ENCODE measurements around the gene FKRP. TPM values are rescaled to one million over a fixed set of nuclear protein-coding genes. Genes with fewer than 3 reads are reported as not detected.

FKRP gene
- total and polyA plus RNA-seq, 2 of the 13 experiments (the other 11 are each of a cell fraction or from before 2014, with no cell fraction given): 7.3 to 9.8 TPM

- TF ChIP-seq, protein P1, sequence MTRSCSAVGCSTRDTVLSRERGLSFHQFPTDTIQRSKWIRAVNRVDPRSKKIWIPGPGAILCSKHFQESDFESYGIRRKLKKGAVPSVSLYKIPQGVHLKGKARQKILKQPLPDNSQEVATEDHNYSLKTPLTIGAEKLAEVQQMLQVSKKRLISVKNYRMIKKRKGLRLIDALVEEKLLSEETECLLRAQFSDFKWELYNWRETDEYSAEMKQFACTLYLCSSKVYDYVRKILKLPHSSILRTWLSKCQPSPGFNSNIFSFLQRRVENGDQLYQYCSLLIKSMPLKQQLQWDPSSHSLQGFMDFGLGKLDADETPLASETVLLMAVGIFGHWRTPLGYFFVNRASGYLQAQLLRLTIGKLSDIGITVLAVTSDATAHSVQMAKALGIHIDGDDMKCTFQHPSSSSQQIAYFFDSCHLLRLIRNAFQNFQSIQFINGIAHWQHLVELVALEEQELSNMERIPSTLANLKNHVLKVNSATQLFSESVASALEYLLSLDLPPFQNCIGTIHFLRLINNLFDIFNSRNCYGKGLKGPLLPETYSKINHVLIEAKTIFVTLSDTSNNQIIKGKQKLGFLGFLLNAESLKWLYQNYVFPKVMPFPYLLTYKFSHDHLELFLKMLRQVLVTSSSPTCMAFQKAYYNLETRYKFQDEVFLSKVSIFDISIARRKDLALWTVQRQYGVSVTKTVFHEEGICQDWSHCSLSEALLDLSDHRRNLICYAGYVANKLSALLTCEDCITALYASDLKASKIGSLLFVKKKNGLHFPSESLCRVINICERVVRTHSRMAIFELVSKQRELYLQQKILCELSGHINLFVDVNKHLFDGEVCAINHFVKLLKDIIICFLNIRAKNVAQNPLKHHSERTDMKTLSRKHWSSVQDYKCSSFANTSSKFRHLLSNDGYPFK (CRISPR knock-in tag; IDR thresholded peaks at IDR 0.05; ENCODE audit: borderline replicate concordance): peak; percentile 17; the same call in 1 of the 2 replicates
- TF ChIP-seq, protein P2, sequence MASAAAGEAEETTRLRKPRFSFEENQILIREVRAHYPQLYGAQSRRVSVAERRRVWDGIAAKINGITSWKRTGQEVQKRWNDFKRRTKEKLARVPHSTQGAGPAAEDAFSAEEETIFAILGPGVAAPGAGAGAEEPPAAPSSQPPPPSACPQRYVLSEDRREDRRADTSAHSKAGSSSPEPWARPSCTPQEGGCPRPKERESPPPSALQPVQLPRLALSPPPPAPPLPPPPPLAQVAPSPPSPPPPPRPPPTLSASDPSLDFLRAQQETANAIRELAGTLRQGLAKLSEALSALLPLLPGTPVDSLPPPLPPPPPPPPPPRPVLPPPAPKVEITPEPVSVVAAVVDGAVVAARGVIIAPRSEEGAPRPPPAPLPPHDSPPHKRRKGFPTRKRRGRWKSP (CRISPR knock-in tag; IDR thresholded peaks at IDR 0.05): peak; percentile 46; the same call in 1 of the 2 replicates
- 0 out of 2 replicates have a peak, but pooled peaks have one; percentile 53 for TF ChIP-seq ZSCAN30 (CRISPR knock-in tag; IDR thresholded peaks at IDR 0.05)
- TF ChIP-seq, protein P3, sequence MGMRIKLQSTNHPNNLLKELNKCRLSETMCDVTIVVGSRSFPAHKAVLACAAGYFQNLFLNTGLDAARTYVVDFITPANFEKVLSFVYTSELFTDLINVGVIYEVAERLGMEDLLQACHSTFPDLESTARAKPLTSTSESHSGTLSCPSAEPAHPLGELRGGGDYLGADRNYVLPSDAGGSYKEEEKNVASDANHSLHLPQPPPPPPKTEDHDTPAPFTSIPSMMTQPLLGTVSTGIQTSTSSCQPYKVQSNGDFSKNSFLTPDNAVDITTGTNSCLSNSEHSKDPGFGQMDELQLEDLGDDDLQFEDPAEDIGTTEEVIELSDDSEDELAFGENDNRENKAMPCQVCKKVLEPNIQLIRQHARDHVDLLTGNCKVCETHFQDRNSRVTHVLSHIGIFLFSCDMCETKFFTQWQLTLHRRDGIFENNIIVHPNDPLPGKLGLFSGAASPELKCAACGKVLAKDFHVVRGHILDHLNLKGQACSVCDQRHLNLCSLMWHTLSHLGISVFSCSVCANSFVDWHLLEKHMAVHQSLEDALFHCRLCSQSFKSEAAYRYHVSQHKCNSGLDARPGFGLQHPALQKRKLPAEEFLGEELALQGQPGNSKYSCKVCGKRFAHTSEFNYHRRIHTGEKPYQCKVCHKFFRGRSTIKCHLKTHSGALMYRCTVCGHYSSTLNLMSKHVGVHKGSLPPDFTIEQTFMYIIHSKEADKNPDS (CRISPR knock-in tag; IDR thresholded peaks at IDR 0.05): 0 out of 2 replicates have a peak, but pooled peaks have one; percentile 43
- TF ChIP-seq, protein P4, sequence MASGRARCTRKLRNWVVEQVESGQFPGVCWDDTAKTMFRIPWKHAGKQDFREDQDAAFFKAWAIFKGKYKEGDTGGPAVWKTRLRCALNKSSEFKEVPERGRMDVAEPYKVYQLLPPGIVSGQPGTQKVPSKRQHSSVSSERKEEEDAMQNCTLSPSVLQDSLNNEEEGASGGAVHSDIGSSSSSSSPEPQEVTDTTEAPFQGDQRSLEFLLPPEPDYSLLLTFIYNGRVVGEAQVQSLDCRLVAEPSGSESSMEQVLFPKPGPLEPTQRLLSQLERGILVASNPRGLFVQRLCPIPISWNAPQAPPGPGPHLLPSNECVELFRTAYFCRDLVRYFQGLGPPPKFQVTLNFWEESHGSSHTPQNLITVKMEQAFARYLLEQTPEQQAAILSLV (CRISPR knock-in tag; IDR thresholded peaks at IDR 0.05; ENCODE audit: borderline replicate concordance): peak; percentile 42; the same call in 1 of the 2 replicates
- TF ChIP-seq ZNF350 (CRISPR knock-in tag; IDR thresholded peaks at IDR 0.05; ENCODE audit: borderline replicate concordance, low read depth): no peak
- TF ChIP-seq ZNF484 (CRISPR knock-in tag; IDR thresholded peaks at IDR 0.05; ENCODE audit: borderline replicate concordance, low read depth): no peak
- TF ChIP-seq ZBTB42 (CRISPR knock-in tag; IDR thresholded peaks at IDR 0.05): no peak
- no peak for TF ChIP-seq PTBP1 (IDR thresholded peaks at IDR 0.05; ENCODE audit: low read depth, low read length, poor library complexity, severe bottlenecking)
- no peak for TF ChIP-seq ZHX1 (CRISPR knock-in tag; IDR thresholded peaks at IDR 0.05; ENCODE audit: low read depth)
- TF ChIP-seq ARNTL (CRISPR knock-in tag; IDR thresholded peaks at IDR 0.05): peak; percentile 59; the same call in 1 of the 2 replicates
- no peak for TF ChIP-seq DNMT3B (CRISPR knock-in tag; conservative IDR thresholded peaks at IDR 0.05)
- no peak for TF ChIP-seq PCBP2 (optimal IDR thresholded peaks at IDR 0.05; ENCODE audit: low read depth, low read length, poor library complexity, severe bottlenecking)
- TF ChIP-seq SNAI1 (CRISPR knock-in tag; IDR thresholded peaks at IDR 0.05; ENCODE audit: borderline replicate concordance): no peak
- no peak for TF ChIP-seq ZNF576 (CRISPR knock-in tag; IDR thresholded peaks at IDR 0.05)
- TF ChIP-seq FOXO1 (CRISPR knock-in tag; IDR thresholded peaks at IDR 0.05): no peak
These were observed 41.7 kb downstream of the FKRP start (continued) for GRCh38 chr19:46787331-46788261.
